Measurements from ENCODE around the gene BABAM2.

- TF ChIP-seq POLR2A (IDR thresholded peaks at IDR 0.05) (no peak), CTCF (IDR thresholded peaks at IDR 0.05) (no peak), POLR2AphosphoS5 (IDR thresholded peaks at IDR 0.05) (no peak), EP300 (IDR thresholded peaks at IDR 0.05) (no peak)
Observed at GRCh38 chr2:28128281-28128950, 237.9 kb downstream of the BABAM2 start.
